ENCODE measurements around the gene METTL21A. TPM values are rescaled to one million over a fixed set of nuclear protein-coding genes. Genes with fewer than 3 reads are reported as not detected.

The METTL21A gene
- total RNA-seq, 6 experiments from 2014 or later: 5.0 to 7.8 (median 7.0) TPM

- peak; percentile 42 for DNase-seq
- Mint-ChIP-seq H3K27me3 (ENCODE audit: insufficient read depth) (peaks cover 6% of the 10 kb centered on the region; the same call in 1 of the 2 replicates), H3K27ac (peak overlapping the region; percentile 31), H3K9me3 (no peaks in the 10 kb centered on the region), H3K4me1 (ENCODE audit: low read depth) (peaks cover 18% of the 10 kb centered on the region), H3K4me3 (no peak overlapping the region), H3K36me3 (ENCODE audit: low read depth) (no peaks in the 10 kb centered on the region)
- TF ChIP-seq, protein P1, sequence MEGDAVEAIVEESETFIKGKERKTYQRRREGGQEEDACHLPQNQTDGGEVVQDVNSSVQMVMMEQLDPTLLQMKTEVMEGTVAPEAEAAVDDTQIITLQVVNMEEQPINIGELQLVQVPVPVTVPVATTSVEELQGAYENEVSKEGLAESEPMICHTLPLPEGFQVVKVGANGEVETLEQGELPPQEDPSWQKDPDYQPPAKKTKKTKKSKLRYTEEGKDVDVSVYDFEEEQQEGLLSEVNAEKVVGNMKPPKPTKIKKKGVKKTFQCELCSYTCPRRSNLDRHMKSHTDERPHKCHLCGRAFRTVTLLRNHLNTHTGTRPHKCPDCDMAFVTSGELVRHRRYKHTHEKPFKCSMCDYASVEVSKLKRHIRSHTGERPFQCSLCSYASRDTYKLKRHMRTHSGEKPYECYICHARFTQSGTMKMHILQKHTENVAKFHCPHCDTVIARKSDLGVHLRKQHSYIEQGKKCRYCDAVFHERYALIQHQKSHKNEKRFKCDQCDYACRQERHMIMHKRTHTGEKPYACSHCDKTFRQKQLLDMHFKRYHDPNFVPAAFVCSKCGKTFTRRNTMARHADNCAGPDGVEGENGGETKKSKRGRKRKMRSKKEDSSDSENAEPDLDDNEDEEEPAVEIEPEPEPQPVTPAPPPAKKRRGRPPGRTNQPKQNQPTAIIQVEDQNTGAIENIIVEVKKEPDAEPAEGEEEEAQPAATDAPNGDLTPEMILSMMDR (IDR thresholded peaks at IDR 0.05): no peak
Measured at GRCh38 chr2:207632575-207633493, 7.6 kb upstream of the METTL21A start.

DNA sequence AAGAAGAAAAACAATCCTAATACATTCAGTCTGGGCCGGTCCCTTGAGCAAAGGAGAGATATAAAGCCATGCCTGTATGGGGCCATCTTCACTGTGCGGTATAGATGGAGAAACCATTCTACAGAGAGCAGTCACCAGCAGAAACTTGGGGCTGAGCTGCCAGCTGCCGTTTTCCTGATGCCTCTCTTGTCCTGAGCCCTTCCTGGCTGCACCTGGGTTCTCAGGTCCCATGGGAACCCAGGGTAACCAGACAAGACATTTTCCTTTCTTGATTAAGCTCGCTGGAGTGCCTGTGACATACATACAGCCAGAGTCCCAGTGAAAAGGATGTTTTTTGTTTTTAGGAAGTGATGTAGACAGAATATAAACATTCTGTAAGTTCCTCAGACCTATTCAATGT, 5.3 kb upstream of the METTL21A start:
- no peaks in the 10 kb centered on the region for H3K9me3 Mint-ChIP-seq
- H3K4me1 Mint-ChIP-seq (ENCODE audit: low read depth): peaks cover 24% of the 10 kb centered on the region
- no peak for DNase-seq
- H3K27ac Mint-ChIP-seq: no peak overlapping the region
- TF ChIP-seq, protein P1 (IDR thresholded peaks at IDR 0.05): no peak
- peaks cover 4% of the 10 kb centered on the region; the same call in 1 of the 2 replicates for H3K27me3 Mint-ChIP-seq (ENCODE audit: insufficient read depth)
- H3K4me3 Mint-ChIP-seq: no peak overlapping the region
- H3K36me3 Mint-ChIP-seq (ENCODE audit: low read depth): no peaks in the 10 kb centered on the region

DNA sequence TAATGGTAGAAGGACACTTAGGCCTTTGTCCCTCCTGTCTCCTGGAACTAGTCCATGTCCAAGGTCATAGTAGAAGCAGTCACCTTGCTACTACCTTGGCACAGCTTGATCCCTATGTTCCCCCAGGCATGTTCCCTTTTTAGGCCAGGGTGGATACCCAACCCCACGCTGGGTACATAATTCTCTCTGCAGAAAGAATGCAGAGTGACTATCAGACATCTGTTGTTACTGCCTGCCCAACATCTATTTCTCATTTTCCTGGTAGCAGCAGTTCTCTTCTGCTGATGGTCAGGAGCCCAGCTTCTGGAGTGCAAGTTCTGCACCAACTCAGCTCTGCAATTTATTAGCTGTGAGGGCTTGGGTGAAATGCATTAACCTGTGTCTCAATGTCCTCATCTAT, 4.4 kb upstream of the METTL21A start:
- H3K36me3 Mint-ChIP-seq (ENCODE audit: low read depth): no peaks in the 10 kb centered on the region
- H3K27ac Mint-ChIP-seq: no peak overlapping the region
- TF ChIP-seq, protein P1 (IDR thresholded peaks at IDR 0.05): no peak
- H3K4me3 Mint-ChIP-seq: no peak overlapping the region
- H3K9me3 Mint-ChIP-seq: no peaks in the 10 kb centered on the region
- DNase-seq: no peak
- peaks cover 24% of the 10 kb centered on the region for H3K4me1 Mint-ChIP-seq (ENCODE audit: low read depth)
- H3K27me3 Mint-ChIP-seq (ENCODE audit: insufficient read depth): peaks cover 4% of the 10 kb centered on the region; the same call in 1 of the 2 replicates

- H3K36me3 Mint-ChIP-seq (ENCODE audit: low read depth): peaks cover 6% of the 10 kb centered on the region; the same call in 1 of the 2 replicates
- peak; percentile 59 for DNase-seq
- TF ChIP-seq, protein P1 (IDR thresholded peaks at IDR 0.05): no peak
- H3K9me3 Mint-ChIP-seq: no peaks in the 10 kb centered on the region
- H3K27ac Mint-ChIP-seq: peak overlapping the region; percentile 79
- peaks cover 21% of the 10 kb centered on the region for H3K4me1 Mint-ChIP-seq (ENCODE audit: low read depth)
- H3K4me3 Mint-ChIP-seq: peak overlapping the region; percentile 95
- H3K27me3 Mint-ChIP-seq (ENCODE audit: insufficient read depth): peaks cover 4% of the 10 kb centered on the region; the same call in 1 of the 2 replicates
Measured at GRCh38 chr2:207624185-207625013, 795 bp downstream of the METTL21A start.

- Mint-ChIP-seq H3K36me3 (ENCODE audit: low read depth) (peaks cover 6% of the 10 kb centered on the region; the same call in 1 of the 2 replicates), H3K4me3 (no peak overlapping the region), H3K27me3 (ENCODE audit: insufficient read depth) (peaks cover 4% of the 10 kb centered on the region; the same call in 1 of the 2 replicates), H3K4me1 (ENCODE audit: low read depth) (peaks cover 31% of the 10 kb centered on the region), H3K27ac (no peak overlapping the region), H3K9me3 (no peaks in the 10 kb centered on the region)
- DNase-seq: no peak
- TF ChIP-seq, protein P1 (IDR thresholded peaks at IDR 0.05): no peak
Measured at GRCh38 chr2:207621501-207622039, 3.6 kb downstream of the METTL21A start.

Data from HFFc6 (cell line).